ENCODE results near the gene EML6. TPM values are rescaled to one million over a fixed set of nuclear protein-coding genes. Genes with fewer than 3 reads are reported as not detected.

EML6 gene
- total and polyA plus RNA-seq, 5 donors: 0.26 to 1.5 (median 0.72) TPM

- Histone ChIP-seq H3K4me3 (ENCODE audit: low read length) (no peak overlapping the region), H3K27me3 (ENCODE audit: control insufficient read depth, insufficient read depth) (no peaks in the 10 kb centered on the region)
- no peak for DNase-seq
Observed at GRCh38 chr2:55003706-55004639, 280.5 kb downstream of the EML6 start.

GRCh38 chr2:55006306-55006705 lies 282.8 kb downstream of the EML6 start:
- intact Hi-C loops (cut with DNase I): no loop called here
- Histone ChIP-seq H3K27me3 (ENCODE audit: control insufficient read depth, insufficient read depth) (no peaks in the 10 kb centered on the region), H3K4me1 (ENCODE audit: control insufficient read depth, insufficient read depth, low read length) (peaks cover 6% of the 10 kb centered on the region), H3K4me3 (ENCODE audit: low read length) (no peak overlapping the region), H3K27ac (ENCODE audit: low read length) (no peak overlapping the region), H3K9me3 (ENCODE audit: control insufficient read depth, low read length) (no peaks in the 10 kb centered on the region)
- DNase-seq (no peak), ATAC-seq (no peak)
- 61% methylated on average over 3 of the region's 3 CpGs for WGBS

More at GRCh38 chr2:55003706-55004639, 280.5 kb downstream of the EML6 start:
- H3K27ac ChIP-seq (ENCODE audit: low read length): no peak overlapping the region
- H3K4me1 ChIP-seq (ENCODE audit: control insufficient read depth, insufficient read depth, low read length): no peaks in the 10 kb centered on the region
- intact Hi-C loops (cut with DNase I): no loop called here
- WGBS: 94% methylated on average over 10 of the region's 10 CpGs
- ATAC-seq: no peak
- no peaks in the 10 kb centered on the region for H3K9me3 ChIP-seq (ENCODE audit: control insufficient read depth, low read length)

GRCh38 chr2:55009277-55010060 lies 286.0 kb downstream of the EML6 start:
- H3K4me1 ChIP-seq (ENCODE audit: control insufficient read depth, insufficient read depth, low read length): peaks cover 6% of the 10 kb centered on the region
- no peak overlapping the region for H3K27ac ChIP-seq (ENCODE audit: low read length)
- 37% methylated on average over 7 of the region's 7 CpGs for WGBS
- peak overlapping the region; percentile 29 for H3K4me3 ChIP-seq (ENCODE audit: low read length)
- intact Hi-C loops (cut with DNase I): loop anchor here in 2 of 4 donors (5.0 to 10.0 kb wide), 2 partner anchors 38 to 155 kb away; no protein-coding TSS in a partner anchor
- no peak for ATAC-seq
- H3K9me3 ChIP-seq (ENCODE audit: control insufficient read depth, low read length): no peaks in the 10 kb centered on the region
- no peak for DNase-seq
- no peaks in the 10 kb centered on the region for H3K27me3 ChIP-seq (ENCODE audit: control insufficient read depth, insufficient read depth)

- Histone ChIP-seq H3K9me3 (ENCODE audit: control insufficient read depth, low read length) (no peaks in the 10 kb centered on the region), H3K27me3 (ENCODE audit: control insufficient read depth, insufficient read depth) (no peaks in the 10 kb centered on the region), H3K4me1 (ENCODE audit: control insufficient read depth, insufficient read depth, low read length) (peaks cover 6% of the 10 kb centered on the region), H3K4me3 (ENCODE audit: low read length) (peak overlapping the region; percentile 29), H3K27ac (ENCODE audit: low read length) (no peak overlapping the region)
- peak in 2 of 3 donors; percentile 23 to 49 for DNase-seq
- 25% methylated on average over 5 of the region's 5 CpGs for WGBS
- ATAC-seq: peak; percentile 91 to 93
- intact Hi-C loops (cut with DNase I): loop anchor here in 2 of 4 donors (5.0 to 10.0 kb wide), 2 partner anchors 37 to 155 kb away; no protein-coding TSS in a partner anchor
Observed at GRCh38 chr2:55010149-55010591, 286.7 kb downstream of the EML6 start.

- intact Hi-C loops (cut with DNase I): loop anchor here in 2 of 4 donors (5.0 to 10.0 kb wide), 2 partner anchors 36 to 154 kb away; no protein-coding TSS in a partner anchor
- H3K9me3 ChIP-seq (ENCODE audit: control insufficient read depth, low read length): no peaks in the 10 kb centered on the region
- H3K4me1 ChIP-seq (ENCODE audit: control insufficient read depth, insufficient read depth, low read length): peaks cover 6% of the 10 kb centered on the region
- no peak overlapping the region for H3K27ac ChIP-seq (ENCODE audit: low read length)
- H3K4me3 ChIP-seq (ENCODE audit: low read length): no peak overlapping the region
- H3K27me3 ChIP-seq (ENCODE audit: control insufficient read depth, insufficient read depth): no peaks in the 10 kb centered on the region
- peak in 1 of 3 donors; percentile 46 for DNase-seq
- ATAC-seq: peak; percentile 48 to 51
- WGBS: 71% methylated on average over 2 of the region's 2 CpGs
Observed at GRCh38 chr2:55010915-55011314, 287.5 kb downstream of the EML6 start.

GRCh38 chr2:55011831-55012671 lies 288.6 kb downstream of the EML6 start:
- 37% methylated on average over 6 of the region's 6 CpGs for WGBS

GRCh38 chr2:55012672-55013484 lies 289.4 kb downstream of the EML6 start:
- Histone ChIP-seq H3K4me3 (ENCODE audit: low read length) (no peak overlapping the region), H3K27ac (ENCODE audit: low read length) (no peak overlapping the region), H3K9me3 (ENCODE audit: control insufficient read depth, low read length) (no peaks in the 10 kb centered on the region), H3K4me1 (ENCODE audit: control insufficient read depth, insufficient read depth, low read length) (peaks cover 6% of the 10 kb centered on the region), H3K27me3 (ENCODE audit: control insufficient read depth, insufficient read depth) (no peaks in the 10 kb centered on the region)
- WGBS: 51% methylated on average over 2 of the region's 2 CpGs
- intact Hi-C loops (cut with DNase I): loop anchor here in 2 of 4 donors (5.0 to 10.0 kb wide), 2 partner anchors 34 to 152 kb away; no protein-coding TSS in a partner anchor
- ATAC-seq (no peak), DNase-seq (no peak)

More at GRCh38 chr2:55011831-55012671, 288.6 kb downstream of the EML6 start:
- no peaks in the 10 kb centered on the region for H3K9me3 ChIP-seq (ENCODE audit: control insufficient read depth, low read length)
- no peak for ATAC-seq
- intact Hi-C loops (cut with DNase I): loop anchor here in 2 of 4 donors (5.0 to 10.0 kb wide), 2 partner anchors 35 to 153 kb away; no protein-coding TSS in a partner anchor
- H3K4me1 ChIP-seq (ENCODE audit: control insufficient read depth, insufficient read depth, low read length): peaks cover 6% of the 10 kb centered on the region
- H3K4me3 ChIP-seq (ENCODE audit: low read length): no peak overlapping the region
- H3K27me3 ChIP-seq (ENCODE audit: control insufficient read depth, insufficient read depth): no peaks in the 10 kb centered on the region
- no peak overlapping the region for H3K27ac ChIP-seq (ENCODE audit: low read length)
- DNase-seq: no peak

- ATAC-seq: no peak
- no peaks in the 10 kb centered on the region for H3K9me3 ChIP-seq (ENCODE audit: control insufficient read depth, low read length)
- H3K4me1 ChIP-seq (ENCODE audit: control insufficient read depth, insufficient read depth, low read length): peaks cover 6% of the 10 kb centered on the region
- intact Hi-C loops (cut with DNase I): loop anchor here in 2 of 4 donors (5.0 to 10.0 kb wide), 2 partner anchors 33 to 151 kb away; no protein-coding TSS in a partner anchor
- no peak for DNase-seq
- no peak overlapping the region for H3K4me3 ChIP-seq (ENCODE audit: low read length)
- H3K27me3 ChIP-seq (ENCODE audit: control insufficient read depth, insufficient read depth): no peaks in the 10 kb centered on the region
- 52% methylated on average over 1 of the region's 1 CpG for WGBS
- H3K27ac ChIP-seq (ENCODE audit: low read length): no peak overlapping the region
Observed at GRCh38 chr2:55013936-55014335, 290.5 kb downstream of the EML6 start.

Measured in right cardiac atrium (tissue), 5 donors.